ENCODE results near the gene CDK14. TPM values are rescaled to one million over a fixed set of nuclear protein-coding genes. Genes with fewer than 3 reads are reported as not detected.

Gene CDK14
- total and polyA plus RNA-seq, 2 donors (not counting 1 experiment from before 2014, with no cell fraction given) = 23.6 to 41.1 TPM

- Histone ChIP-seq H3K4me2 (ENCODE audit: extremely low read depth, insufficient read depth, low read length) (no peak overlapping the region), H3K4me3 (replicated peaks in 1 of 4; ENCODE audit: control extremely low read depth in 1 of 4, insufficient read depth in 1 of 4, low read depth in 3 of 4, low read length in 4 of 4) (no peak overlapping the region), H3K27ac (ENCODE audit: insufficient read depth, low read length) (no peak overlapping the region), H3K36me3 (ENCODE audit: control insufficient read depth, insufficient read depth, low read length) (no peaks in the 10 kb centered on the region), H3K79me2 (ENCODE audit: control insufficient read depth, insufficient read depth, low read length) (no peaks in the 10 kb centered on the region), H4K20me1 (ENCODE audit: control insufficient read depth, extremely low read depth, insufficient read depth, low read length) (no peaks in the 10 kb centered on the region), H3K27me3 (ENCODE audit: control insufficient read depth, insufficient read depth, low read length) (no peaks in the 10 kb centered on the region), H3K9ac (ENCODE audit: insufficient read depth, low read length) (no peak overlapping the region), H2AFZ (ENCODE audit: low read length) (no peak overlapping the region), H3K9me3 (ENCODE audit: control insufficient read depth, insufficient read depth, low read depth, low read length) (no peaks in the 10 kb centered on the region), H3K4me1 (ENCODE audit: control insufficient read depth, extremely low read depth, insufficient read depth, low read length) (peaks cover 2% of the 10 kb centered on the region)
- no peak for DNase-seq (ENCODE audit: low read depth in 2 of 2)
- TF ChIP-seq CTCF (conservative IDR thresholded peaks at IDR 0.05 in 1 of 2, IDR thresholded peaks at IDR 0.05 in 1 of 2; ENCODE audit: low read depth in 1 of 2, low read length in 2 of 2) (no peak), EZH2 (IDR thresholded peaks at IDR 0.05; ENCODE audit: low read length, missing control alignments) (no peak)
Observed at GRCh38 chr7:91062713-91063112, 466.6 kb downstream of the CDK14 start.

GRCh38 chr7:91064052-91064451, 467.9 kb downstream of the CDK14 start:
- Histone ChIP-seq H3K27ac (ENCODE audit: insufficient read depth, low read length) (no peak overlapping the region), H2AFZ (ENCODE audit: low read length) (no peak overlapping the region), H3K4me2 (ENCODE audit: extremely low read depth, insufficient read depth, low read length) (no peak overlapping the region), H3K9me3 (ENCODE audit: control insufficient read depth, insufficient read depth, low read depth, low read length) (no peaks in the 10 kb centered on the region), H3K4me3 (replicated peaks in 1 of 4; ENCODE audit: control extremely low read depth in 1 of 4, insufficient read depth in 1 of 4, low read depth in 3 of 4, low read length in 4 of 4) (no peak overlapping the region), H3K36me3 (ENCODE audit: control insufficient read depth, insufficient read depth, low read length) (no peaks in the 10 kb centered on the region), H3K27me3 (ENCODE audit: control insufficient read depth, insufficient read depth, low read length) (no peaks in the 10 kb centered on the region), H3K79me2 (ENCODE audit: control insufficient read depth, insufficient read depth, low read length) (no peaks in the 10 kb centered on the region), H3K4me1 (ENCODE audit: control insufficient read depth, extremely low read depth, insufficient read depth, low read length) (peaks cover 2% of the 10 kb centered on the region), H3K9ac (ENCODE audit: insufficient read depth, low read length) (no peak overlapping the region), H4K20me1 (ENCODE audit: control insufficient read depth, extremely low read depth, insufficient read depth, low read length) (no peaks in the 10 kb centered on the region)
- TF ChIP-seq EZH2 (IDR thresholded peaks at IDR 0.05; ENCODE audit: low read length, missing control alignments) (no peak), CTCF (conservative IDR thresholded peaks at IDR 0.05 in 1 of 2, IDR thresholded peaks at IDR 0.05 in 1 of 2; ENCODE audit: low read depth in 1 of 2, low read length in 2 of 2) (no peak)
- no peak for DNase-seq (ENCODE audit: low read depth in 2 of 2)

- H3K4me2 ChIP-seq (ENCODE audit: extremely low read depth, insufficient read depth, low read length) = no peak overlapping the region
- H3K4me1 ChIP-seq (ENCODE audit: control insufficient read depth, extremely low read depth, insufficient read depth, low read length) = peaks cover 2% of the 10 kb centered on the region
- no peak overlapping the region for H3K4me3 ChIP-seq (replicated peaks in 1 of 4; ENCODE audit: control extremely low read depth in 1 of 4, insufficient read depth in 1 of 4, low read depth in 3 of 4, low read length in 4 of 4)
- no peak overlapping the region for H3K27ac ChIP-seq (ENCODE audit: insufficient read depth, low read length)
- no peaks in the 10 kb centered on the region for H3K79me2 ChIP-seq (ENCODE audit: control insufficient read depth, insufficient read depth, low read length)
- no peak for TF ChIP-seq CTCF (conservative IDR thresholded peaks at IDR 0.05 in 1 of 2, IDR thresholded peaks at IDR 0.05 in 1 of 2; ENCODE audit: low read depth in 1 of 2, low read length in 2 of 2)
- no peak for TF ChIP-seq EZH2 (IDR thresholded peaks at IDR 0.05; ENCODE audit: low read length, missing control alignments)
- no peaks in the 10 kb centered on the region for H4K20me1 ChIP-seq (ENCODE audit: control insufficient read depth, extremely low read depth, insufficient read depth, low read length)
- no peaks in the 10 kb centered on the region for H3K9me3 ChIP-seq (ENCODE audit: control insufficient read depth, insufficient read depth, low read depth, low read length)
- H3K36me3 ChIP-seq (ENCODE audit: control insufficient read depth, insufficient read depth, low read length) = no peaks in the 10 kb centered on the region
- H3K9ac ChIP-seq (ENCODE audit: insufficient read depth, low read length) = no peak overlapping the region
- peak; percentile 45 to 49 for DNase-seq (ENCODE audit: low read depth in 2 of 2)
- no peak overlapping the region for H2AFZ ChIP-seq (ENCODE audit: low read length)
- no peaks in the 10 kb centered on the region for H3K27me3 ChIP-seq (ENCODE audit: control insufficient read depth, insufficient read depth, low read length)
Observed at GRCh38 chr7:91064938-91065337, 468.8 kb downstream of the CDK14 start.

Data from fibroblast of lung (primary cell).